Stimulated activated CD8-positive, alpha-beta memory T cell treated with anti-CD3 and anti-CD28 coated beads, Interleukin-7, amount 100 ng/mL, for 24 hours (primary cell): ENCODE data around the gene DCTPP1.
"Not testable (repeated sequence)": the region's sequence is repeated elsewhere in the genome, so short reads cannot be mapped to it uniquely, and the experiment has no call there.

Experiments used
- DNase-seq: peaks from one replicate; pipeline ENCODE4 v3.0.0-alpha.2; 2020; ENCODE audit warnings: low read depth

Gene DCTPP1

GRCh38 chr16:30413112-30413806 is 16.6 kb downstream of the DCTPP1 start:
- DNase-seq: no peak

GRCh38 chr16:30409125-30410060 is 20.4 kb downstream of the DCTPP1 start:
- peak; percentile 88 for DNase-seq

- DNase-seq: no peak
These were observed 21.9 kb downstream of the DCTPP1 start for GRCh38 chr16:30407804-30408534.

- peak; percentile 84 for DNase-seq
These were observed 22.6 kb downstream of the DCTPP1 start, which contains the start of gene ZNF771 for GRCh38 chr16:30407102-30407803. TSS of gene ZNF771 (plus strand) at chr16:30407606. CDS start at chr16:30408054, 448 bp downstream.

- DNase-seq: no peak
These were observed 23.1 kb downstream of the DCTPP1 start for GRCh38 chr16:30406795-30407101.

- DNase-seq: no peak
These were observed 27.9 kb downstream of the DCTPP1 start for GRCh38 chr16:30401768-30402425.

GRCh38 chr16:30399435-30400186 is 30.2 kb downstream of the DCTPP1 start:
- DNase-seq: no peak

GRCh38 chr16:30398661-30399434 is 31.0 kb downstream of the DCTPP1 start:
- no peak for DNase-seq

GRCh38 chr16:30397776-30398660 is 31.8 kb downstream of the DCTPP1 start:
- DNase-seq: no peak

GRCh38 chr16:30397056-30397455 is 32.8 kb downstream of the DCTPP1 start:
- no peak for DNase-seq

GRCh38 chr16:30396627-30397026 is 33.2 kb downstream of the DCTPP1 start:
- not testable (repeated sequence) for DNase-seq

GRCh38 chr16:30395992-30396585 is 33.7 kb downstream of the DCTPP1 start:
- DNase-seq: no peak

- no peak for DNase-seq
These were observed 34.5 kb downstream of the DCTPP1 start, which contains the start of gene ZNF48 for GRCh38 chr16:30395155-30395991. TSS of gene ZNF48 (plus strand) at chr16:30395420. CDS start at chr16:30395795, 375 bp downstream.

GRCh38 chr16:30394592-30395154 is 35.2 kb downstream of the DCTPP1 start:
- no peak for DNase-seq

- no peak for DNase-seq
These were observed 46.3 kb downstream of the DCTPP1 start for GRCh38 chr16:30383521-30383920.

GRCh38 chr16:30382111-30382881 is 47.5 kb downstream of the DCTPP1 start, which contains the start of gene SEPTIN1:
TSS of gene SEPTIN1 (minus strand) at chr16:30382561. CDS start at chr16:30382542, 19 bp downstream.
- DNase-seq: no peak
